Activated CD4-positive, alpha-beta T cell treated with anti-CD3 and anti-CD28 coated beads for 1 hour (primary cell): ENCODE data around the gene DPP6.
"Not testable (repeated sequence)": the region's sequence is repeated elsewhere in the genome, so short reads cannot be mapped to it uniquely, and the experiment has no call there.

Source experiments
- DNase-seq: peaks from one replicate; pipeline ENCODE4 v3.0.0-alpha.2; 2020

Gene DPP6

GRCh38 chr7:154078523-154078922, 26.3 kb downstream of the DPP6 start:
- DNase-seq = not testable (repeated sequence)

GRCh38 chr7:154080249-154080648, 28.1 kb downstream of the DPP6 start:
- DNase-seq = not testable (repeated sequence)

- DNase-seq = not testable (repeated sequence)
These were observed 35.0 kb downstream of the DPP6 start for GRCh38 chr7:154087037-154087725.

DNA sequence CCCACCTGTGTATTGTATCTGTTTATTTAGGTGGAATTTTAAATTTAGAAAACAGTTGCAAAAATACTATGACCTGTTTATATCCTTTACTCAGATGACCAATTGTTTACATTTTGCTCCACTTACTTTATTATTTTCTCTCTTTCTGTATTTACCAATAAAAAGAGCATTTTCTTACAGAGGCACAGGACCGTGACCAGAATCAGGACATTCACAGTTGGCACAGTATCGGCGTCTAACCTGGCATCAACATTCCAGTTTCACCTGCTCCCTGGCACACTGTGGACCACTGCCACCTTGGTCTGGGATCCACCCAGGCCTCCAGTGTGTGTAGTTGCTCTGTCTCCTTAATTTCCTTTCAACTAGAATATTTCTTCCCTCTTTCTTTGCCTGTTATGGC, 39.9 kb downstream of the DPP6 start:
- DNase-seq = not testable (repeated sequence)

DNA sequence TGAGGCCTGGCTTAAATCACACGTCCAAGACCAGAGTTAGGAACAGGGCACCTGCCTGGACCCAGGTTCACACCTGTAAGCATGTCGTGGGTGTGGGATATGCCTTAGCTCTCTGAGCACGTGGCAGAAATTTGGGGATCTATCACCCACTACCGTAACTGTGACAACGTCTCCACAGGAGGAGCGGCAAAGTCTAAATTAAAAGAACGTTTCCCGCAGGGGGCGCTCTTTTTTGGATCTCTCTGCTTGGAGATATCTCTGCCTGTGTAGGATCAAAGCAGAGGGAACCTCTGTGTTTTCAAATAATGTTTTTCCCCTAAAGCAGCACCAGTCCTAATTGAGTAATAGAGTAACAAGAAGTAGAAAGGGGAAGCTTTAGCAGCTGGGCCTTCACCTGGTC, 43.0 kb downstream of the DPP6 start:
- DNase-seq = not testable (repeated sequence)

DNA sequence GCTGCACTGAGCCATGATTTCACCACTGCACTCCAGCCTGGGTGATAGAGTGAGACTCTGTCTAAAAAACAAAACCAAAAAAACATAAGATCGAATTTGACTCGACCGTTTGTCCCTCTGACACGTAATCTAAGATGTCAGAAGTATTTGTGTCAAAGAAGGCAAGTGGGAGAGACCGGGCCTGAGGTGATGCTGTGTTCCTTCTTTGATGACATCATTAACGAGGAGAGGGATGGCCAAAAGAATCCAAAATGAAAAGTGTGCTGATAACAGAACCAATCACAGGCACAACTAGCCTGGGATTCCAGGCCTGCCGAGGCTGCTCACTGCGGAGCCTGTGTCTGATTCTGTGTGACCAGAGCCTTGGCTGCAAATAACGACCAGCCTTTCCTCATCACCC, 52.9 kb downstream of the DPP6 start:
- DNase-seq = not testable (repeated sequence)

GRCh38 chr7:154109615-154110014, 57.4 kb downstream of the DPP6 start:
- DNase-seq = not testable (repeated sequence)

GRCh38 chr7:154113732-154114351, 61.6 kb downstream of the DPP6 start:
- DNase-seq = not testable (repeated sequence)

- DNase-seq = not testable (repeated sequence)
These were observed 65.5 kb downstream of the DPP6 start for GRCh38 chr7:154117411-154118390.

DNA sequence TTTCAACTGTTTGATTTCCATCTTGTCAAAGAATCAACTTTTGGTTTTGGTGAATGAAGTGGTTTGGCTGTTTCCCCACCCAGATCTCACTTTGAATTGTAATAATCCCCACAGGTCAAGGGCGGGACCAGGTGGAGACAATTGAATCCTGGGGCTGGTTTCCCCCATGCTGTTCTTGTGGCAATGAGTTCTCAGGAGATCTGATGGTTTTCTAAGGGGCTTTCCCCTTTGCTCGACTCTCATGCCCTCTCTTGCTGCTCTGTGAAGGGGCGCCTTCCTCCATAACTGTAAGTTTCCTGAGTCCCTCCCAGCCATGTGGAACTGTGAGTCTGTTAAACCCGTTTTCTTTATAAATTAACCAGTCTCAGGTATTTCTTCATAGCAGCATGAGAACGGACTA, 68.6 kb downstream of the DPP6 start:
- DNase-seq = not testable (repeated sequence)

DNA sequence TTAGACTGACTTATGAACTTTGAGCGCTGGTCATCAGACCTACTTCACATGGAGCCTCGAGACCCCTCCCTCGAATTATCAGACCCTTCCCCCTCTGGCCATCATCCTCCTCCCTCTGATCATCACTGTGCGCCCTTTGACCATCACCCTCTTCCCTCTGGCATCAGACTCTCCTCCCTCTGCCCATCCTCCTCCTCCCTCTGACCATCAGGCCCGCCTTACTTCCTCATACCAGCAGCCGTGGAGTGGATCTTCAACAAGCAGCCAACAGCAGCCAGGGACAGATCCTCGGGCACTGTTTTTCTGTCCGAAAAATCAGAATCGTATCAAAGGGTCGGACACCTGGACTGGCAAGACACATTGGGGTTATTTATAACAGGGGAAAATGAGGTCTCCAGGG, 70.5 kb downstream of the DPP6 start:
- not testable (repeated sequence) for DNase-seq

- not testable (repeated sequence) for DNase-seq
These were observed 71.2 kb downstream of the DPP6 start for GRCh38 chr7:154123397-154123796.

- not testable (repeated sequence) for DNase-seq
These were observed 76.9 kb downstream of the DPP6 start for GRCh38 chr7:154129142-154129541.

DNA sequence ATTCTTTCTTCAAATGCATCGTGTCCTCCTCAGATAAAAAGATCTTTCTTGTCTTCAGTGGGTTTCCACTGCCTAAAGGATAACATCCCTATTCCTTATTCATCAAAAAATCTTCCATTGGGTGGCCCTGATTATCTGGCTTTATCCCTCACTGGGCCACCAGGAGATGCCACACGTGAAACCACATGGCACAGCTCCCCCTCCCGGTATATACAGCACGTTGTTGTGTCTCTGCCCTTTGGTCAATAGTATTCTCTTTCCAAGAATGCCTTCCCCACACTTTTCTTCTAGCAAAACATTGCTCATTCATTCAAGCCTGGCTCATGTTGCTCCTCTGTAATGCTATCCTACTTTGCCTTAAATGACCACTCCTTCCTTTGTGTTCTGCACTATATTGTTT, 80.4 kb downstream of the DPP6 start:
- DNase-seq = not testable (repeated sequence)

- DNase-seq = not testable (repeated sequence)
These were observed 81.6 kb downstream of the DPP6 start for GRCh38 chr7:154133703-154134277.

GRCh38 chr7:154134698-154135097, 82.5 kb downstream of the DPP6 start:
- DNase-seq = not testable (repeated sequence)

DNA sequence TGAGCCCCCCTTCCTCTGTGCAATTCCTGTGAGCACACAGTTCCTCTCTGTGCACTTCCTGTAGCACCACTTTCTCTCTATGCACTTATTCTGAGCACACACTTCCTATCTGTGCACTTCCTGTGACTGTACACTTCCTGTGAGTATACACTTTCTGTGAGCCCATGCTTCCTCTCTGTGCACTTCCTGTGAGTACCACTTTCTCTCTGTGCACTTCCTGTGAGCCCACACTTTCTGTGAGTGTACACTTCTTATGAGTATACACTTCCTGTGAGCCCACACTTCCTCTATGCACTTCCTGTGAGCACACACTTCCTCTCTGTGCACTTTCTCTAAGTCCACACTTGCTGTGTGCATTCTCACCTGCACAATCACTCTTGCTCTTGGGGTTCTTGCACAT, 83.4 kb downstream of the DPP6 start:
- DNase-seq = not testable (repeated sequence)

GRCh38 chr7:154145922-154146706, 93.9 kb downstream of the DPP6 start:
- DNase-seq = not testable (repeated sequence)

GRCh38 chr7:154146707-154147038, 94.5 kb downstream of the DPP6 start:
- DNase-seq = not testable (repeated sequence)

DNA sequence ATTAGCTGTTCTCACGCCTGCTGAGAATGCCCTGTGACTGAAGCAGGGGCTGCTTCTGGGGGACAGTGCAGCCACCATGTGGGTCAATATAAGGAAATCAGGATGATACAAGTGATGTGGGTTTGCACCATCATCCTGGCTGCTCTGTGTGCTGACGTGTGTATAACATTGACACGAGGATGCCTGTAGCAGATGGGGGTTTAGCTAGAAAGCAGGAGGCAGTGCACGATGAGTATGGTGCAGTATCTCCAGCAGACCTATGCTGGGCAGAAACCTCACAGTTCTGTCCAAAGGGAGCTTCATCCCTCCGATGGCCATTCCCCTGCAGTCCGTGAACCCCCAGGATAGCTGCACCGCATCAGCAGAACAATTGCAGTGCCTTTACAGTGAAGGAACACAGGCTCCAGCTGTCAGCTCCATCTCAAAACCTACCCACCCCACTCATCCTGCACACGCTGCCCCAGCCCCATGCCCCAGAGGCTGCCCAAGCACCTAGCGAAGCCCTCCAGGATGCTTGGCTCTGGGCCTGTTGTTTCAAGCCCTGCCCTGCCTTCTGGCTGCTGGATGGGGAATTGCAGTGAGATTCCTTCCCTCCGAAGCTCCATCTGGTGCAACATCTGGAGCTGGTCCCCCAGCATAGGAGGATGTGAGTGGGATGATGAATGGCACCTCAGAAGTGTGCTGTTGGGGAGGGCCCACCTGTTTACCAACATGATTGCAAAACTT, 96.8 kb downstream of the DPP6 start:
- DNase-seq = not testable (repeated sequence)

DNA sequence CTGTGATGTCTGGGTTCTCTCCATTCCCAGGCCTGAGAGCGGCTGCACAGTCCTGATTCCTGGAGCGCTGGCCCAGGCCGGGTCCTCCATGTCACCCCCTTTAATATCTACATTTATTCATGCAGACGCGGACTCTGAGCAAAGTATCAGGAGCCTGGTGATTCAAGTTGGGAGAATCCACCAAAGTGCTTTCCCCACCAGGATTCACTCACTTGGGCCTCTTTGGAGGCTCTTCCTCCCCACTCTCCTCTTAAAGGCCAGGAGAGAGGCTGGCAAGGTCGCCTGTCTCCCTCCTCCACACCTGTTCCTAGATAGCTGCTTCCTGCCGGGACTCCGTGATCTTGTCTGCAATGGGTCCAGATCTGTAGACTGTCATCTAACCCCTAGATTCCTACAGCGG, 98.5 kb downstream of the DPP6 start:
- not testable (repeated sequence) for DNase-seq
